ENCODE results near the gene ST8SIA2. TPM values are rescaled to one million over a fixed set of nuclear protein-coding genes. Genes with fewer than 3 reads are reported as not detected.

The ST8SIA2 gene
- polyA plus RNA-seq, 3 donors = not detected

DNA sequence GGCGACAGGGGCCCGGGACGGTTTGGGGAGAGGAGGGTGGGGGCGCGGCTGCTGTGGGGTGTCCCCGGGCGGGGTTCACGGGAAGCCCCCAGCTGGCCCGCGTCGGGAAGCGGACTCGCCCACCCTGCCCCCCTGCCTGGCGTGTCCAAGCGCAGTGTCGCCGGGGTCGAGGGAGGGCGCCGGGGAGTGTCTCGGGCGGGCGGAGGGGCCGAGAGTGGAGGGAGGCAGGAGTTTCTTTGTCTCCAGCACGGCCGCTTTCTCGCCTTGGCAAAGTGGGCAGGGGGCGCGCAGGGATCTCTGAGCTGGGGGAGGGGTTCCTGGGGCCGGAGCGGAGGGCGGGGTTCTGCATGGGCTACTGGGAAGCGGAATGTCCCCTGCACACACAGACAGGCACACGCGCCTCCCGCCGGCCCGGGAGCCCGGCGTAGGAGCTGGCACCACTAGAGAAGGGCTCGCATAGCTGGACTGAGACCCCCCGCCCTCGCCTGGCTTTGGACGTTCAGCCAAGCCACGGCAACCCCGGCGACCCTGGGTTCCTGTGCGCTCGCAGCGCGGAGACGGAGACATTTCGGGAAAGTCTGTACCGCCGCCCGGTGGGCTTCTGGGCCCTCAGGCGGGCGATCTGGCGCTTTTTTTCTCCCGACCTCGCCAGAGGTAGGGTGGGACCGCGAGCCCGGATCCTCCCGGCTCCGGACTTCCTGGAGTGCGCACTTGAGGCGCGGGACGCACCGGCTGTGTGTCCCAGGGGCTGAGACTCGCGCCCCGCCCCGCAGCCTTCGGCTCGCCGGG, 822 bp downstream of the ST8SIA2 start:
- peaks cover 42 to 74% of the 10 kb centered on the region in 2 donors for H3K27me3 ChIP-seq (ENCODE audit: control insufficient read depth in 2 of 2, insufficient read depth in 2 of 2, low read length in 2 of 2)
- H3K36me3 ChIP-seq (replicated peaks in 1 of 2; ENCODE audit: control insufficient read depth in 1 of 2, insufficient read depth in 2 of 2, low read length in 2 of 2) = no peaks in the 10 kb centered on the region
- H3K4me3 ChIP-seq (replicated peaks in 1 of 3; ENCODE audit: low read depth in 2 of 3, low read length in 3 of 3) = no peak overlapping the region
- no peaks in the 10 kb centered on the region for H4K20me1 ChIP-seq (ENCODE audit: insufficient read depth, low read length)
- TF ChIP-seq, protein P1, sequence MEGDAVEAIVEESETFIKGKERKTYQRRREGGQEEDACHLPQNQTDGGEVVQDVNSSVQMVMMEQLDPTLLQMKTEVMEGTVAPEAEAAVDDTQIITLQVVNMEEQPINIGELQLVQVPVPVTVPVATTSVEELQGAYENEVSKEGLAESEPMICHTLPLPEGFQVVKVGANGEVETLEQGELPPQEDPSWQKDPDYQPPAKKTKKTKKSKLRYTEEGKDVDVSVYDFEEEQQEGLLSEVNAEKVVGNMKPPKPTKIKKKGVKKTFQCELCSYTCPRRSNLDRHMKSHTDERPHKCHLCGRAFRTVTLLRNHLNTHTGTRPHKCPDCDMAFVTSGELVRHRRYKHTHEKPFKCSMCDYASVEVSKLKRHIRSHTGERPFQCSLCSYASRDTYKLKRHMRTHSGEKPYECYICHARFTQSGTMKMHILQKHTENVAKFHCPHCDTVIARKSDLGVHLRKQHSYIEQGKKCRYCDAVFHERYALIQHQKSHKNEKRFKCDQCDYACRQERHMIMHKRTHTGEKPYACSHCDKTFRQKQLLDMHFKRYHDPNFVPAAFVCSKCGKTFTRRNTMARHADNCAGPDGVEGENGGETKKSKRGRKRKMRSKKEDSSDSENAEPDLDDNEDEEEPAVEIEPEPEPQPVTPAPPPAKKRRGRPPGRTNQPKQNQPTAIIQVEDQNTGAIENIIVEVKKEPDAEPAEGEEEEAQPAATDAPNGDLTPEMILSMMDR (IDR thresholded peaks at IDR 0.05) = no peak
- H3K4me2 ChIP-seq (replicated peaks; ENCODE audit: extremely low read depth, low read length, poor library complexity, severe bottlenecking) = peak overlapping the region; percentile 19
- intact Hi-C loops (cut with micrococcal nuclease) = no loop called here
- no peak overlapping the region for H3K27ac ChIP-seq (ENCODE audit: low read depth in 1 of 2, low read length in 2 of 2)
- Mint-ChIP-seq H3K4me1 (peaks cover 3% of the 10 kb centered on the region), H3K27ac (no peak overlapping the region), H3K9me3 (peaks cover 0 to 9% (median 2%) of the 10 kb centered on the region in 7 donors), H3K36me3 (no peaks in the 10 kb centered on the region), H3K27me3 (ENCODE audit: low read depth in 3 of 3) (peaks cover 64 to 75% (median 70%) of the 10 kb centered on the region in 3 donors), H3K4me3 (peak overlapping the region in 1 of 2 donors; percentile 92)
- no peak overlapping the region for H2AFZ ChIP-seq (ENCODE audit: insufficient read depth, low read depth, low read length, poor library complexity, severe bottlenecking)
- H3K4me1 ChIP-seq (ENCODE audit: control insufficient read depth in 1 of 2, insufficient read depth in 2 of 2, low read length in 2 of 2) = no peaks in the 10 kb centered on the region
- no peak overlapping the region for H3K9ac ChIP-seq (ENCODE audit: insufficient read depth, low read length, poor library complexity, severe bottlenecking)
- H3K9me3 ChIP-seq (replicated peaks in 1 of 2; ENCODE audit: control insufficient read depth in 1 of 2, insufficient read depth in 1 of 2, low read length in 2 of 2) = peaks cover 0 to 13% of the 10 kb centered on the region in 2 donors
- no peaks in the 10 kb centered on the region for H3K79me2 ChIP-seq (ENCODE audit: insufficient read depth, low read length)
- under 1% methylated on average over 73 of the region's 78 CpGs for WGBS (ENCODE audit: insufficient coverage)
- DNase-seq = no peak

DNA sequence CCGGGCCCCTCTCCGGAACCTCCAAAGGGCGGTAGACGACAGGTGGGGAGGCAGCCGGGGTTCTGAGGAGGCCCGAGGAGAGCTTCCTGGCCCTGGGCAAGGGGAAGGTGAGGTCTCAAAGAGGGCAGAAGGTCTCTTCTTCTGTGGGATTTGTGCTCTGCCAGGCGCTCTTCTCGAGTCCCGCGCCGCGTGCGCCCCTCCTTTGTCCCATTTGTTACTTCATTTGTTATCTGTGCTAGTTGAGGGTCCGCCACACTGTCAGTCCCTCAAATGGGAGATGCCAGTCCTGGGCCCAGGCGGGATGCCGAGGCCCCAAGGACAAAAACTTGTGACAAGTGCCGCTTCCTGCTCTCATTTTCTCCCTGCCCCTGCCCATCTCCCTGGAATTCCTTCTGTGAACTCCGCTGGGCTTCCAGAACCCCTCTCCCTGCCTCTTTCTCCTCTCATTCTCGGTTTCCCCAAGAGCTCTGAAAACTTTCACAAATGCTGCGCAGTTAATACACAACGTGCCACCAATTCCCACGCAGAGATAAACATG, 1.5 kb downstream of the ST8SIA2 start:
- Histone ChIP-seq H3K27me3 (ENCODE audit: control insufficient read depth in 2 of 2, insufficient read depth in 2 of 2, low read length in 2 of 2) (peaks cover 42 to 74% of the 10 kb centered on the region in 2 donors), H3K4me1 (ENCODE audit: control insufficient read depth in 1 of 2, insufficient read depth in 2 of 2, low read length in 2 of 2) (no peaks in the 10 kb centered on the region), H3K4me2 (replicated peaks; ENCODE audit: extremely low read depth, low read length, poor library complexity, severe bottlenecking) (no peak overlapping the region), H3K9ac (ENCODE audit: insufficient read depth, low read length, poor library complexity, severe bottlenecking) (no peak overlapping the region), H3K9me3 (replicated peaks in 1 of 2; ENCODE audit: control insufficient read depth in 1 of 2, insufficient read depth in 1 of 2, low read length in 2 of 2) (peaks cover 0 to 13% of the 10 kb centered on the region in 2 donors), H2AFZ (ENCODE audit: insufficient read depth, low read depth, low read length, poor library complexity, severe bottlenecking) (no peak overlapping the region), H3K79me2 (ENCODE audit: insufficient read depth, low read length) (no peaks in the 10 kb centered on the region), H3K36me3 (replicated peaks in 1 of 2; ENCODE audit: control insufficient read depth in 1 of 2, insufficient read depth in 2 of 2, low read length in 2 of 2) (no peaks in the 10 kb centered on the region), H3K27ac (ENCODE audit: low read depth in 1 of 2, low read length in 2 of 2) (no peak overlapping the region), H3K4me3 (replicated peaks in 1 of 3; ENCODE audit: low read depth in 2 of 3, low read length in 3 of 3) (no peak overlapping the region), H4K20me1 (ENCODE audit: insufficient read depth, low read length) (no peaks in the 10 kb centered on the region)
- TF ChIP-seq, protein P1 (IDR thresholded peaks at IDR 0.05) = no peak
- peaks cover 0 to 9% (median 2%) of the 10 kb centered on the region in 7 donors for H3K9me3 Mint-ChIP-seq
- peak overlapping the region in 1 of 2 donors; percentile 85 for H3K4me3 Mint-ChIP-seq
- intact Hi-C loops (cut with micrococcal nuclease) = no loop called here
- H3K27me3 Mint-ChIP-seq (ENCODE audit: low read depth in 3 of 3) = peaks cover 58 to 78% (median 69%) of the 10 kb centered on the region in 3 donors
- 13% methylated on average over 14 of the region's 22 CpGs for WGBS (ENCODE audit: insufficient coverage)
- H3K4me1 Mint-ChIP-seq = peaks cover 3% of the 10 kb centered on the region
- no peaks in the 10 kb centered on the region for H3K36me3 Mint-ChIP-seq
- no peak overlapping the region for H3K27ac Mint-ChIP-seq
- no peak for DNase-seq

Measured in CD14-positive monocyte (primary cell).